HG03139 (cell line): ENCODE results near the gene PPP6R3.
"Not testable (repeated sequence)": the region's sequence is repeated elsewhere in the genome, so short reads cannot be mapped to it uniquely, and the experiment has no call there.

Experiments
- ATAC-seq: cut with Tn5 transposase; IDR thresholded peaks from one replicate; pipeline ENCODE4 v1.9.1; 2021; ENCODE audit not compliant: unreplicated experiment

Gene PPP6R3

GRCh38 chr11:68457216-68457897, 3.2 kb upstream of the PPP6R3 start:
- ATAC-seq: no peak

- no peak for ATAC-seq
These were observed 2.7 kb upstream of the PPP6R3 start for GRCh38 chr11:68457898-68458249.

- ATAC-seq: not testable (repeated sequence)
These were observed 2.2 kb upstream of the PPP6R3 start for GRCh38 chr11:68458340-68458739.

- peak; percentile 57 for ATAC-seq
These were observed 439 bp upstream of the PPP6R3 start for GRCh38 chr11:68459886-68460740.

- ATAC-seq: no peak
These were observed 994 bp downstream of the PPP6R3 start for GRCh38 chr11:68461575-68461917.

GRCh38 chr11:68463714-68464113, 3.2 kb downstream of the PPP6R3 start:
- ATAC-seq: no peak

GRCh38 chr11:68467201-68467834, 6.8 kb downstream of the PPP6R3 start:
- ATAC-seq: no peak

- no peak for ATAC-seq
These were observed 7.8 kb downstream of the PPP6R3 start for GRCh38 chr11:68468217-68468828.

GRCh38 chr11:68469122-68469521, 8.6 kb downstream of the PPP6R3 start:
- no peak for ATAC-seq

GRCh38 chr11:68469642-68470041, 9.1 kb downstream of the PPP6R3 start:
- ATAC-seq: no peak

GRCh38 chr11:68470304-68470811, 9.8 kb downstream of the PPP6R3 start:
- no peak for ATAC-seq

- ATAC-seq: no peak
These were observed 11.1 kb downstream of the PPP6R3 start for GRCh38 chr11:68471360-68472340.

- ATAC-seq: no peak
These were observed 12.2 kb downstream of the PPP6R3 start for GRCh38 chr11:68472778-68473177.

- ATAC-seq: no peak
These were observed 13.1 kb downstream of the PPP6R3 start for GRCh38 chr11:68473693-68474092.

- not testable (repeated sequence) for ATAC-seq
These were observed 15.1 kb downstream of the PPP6R3 start for GRCh38 chr11:68475626-68476025.

GRCh38 chr11:68479390-68479789, 18.8 kb downstream of the PPP6R3 start:
- ATAC-seq: no peak

- no peak for ATAC-seq
These were observed 19.6 kb downstream of the PPP6R3 start for GRCh38 chr11:68480193-68480592.

- ATAC-seq: no peak
These were observed 20.4 kb downstream of the PPP6R3 start for GRCh38 chr11:68480852-68481510.

- ATAC-seq: no peak
These were observed 21.2 kb downstream of the PPP6R3 start for GRCh38 chr11:68481579-68482240.
